Ascending aorta (tissue), 2 donors: ENCODE measurements around the gene SCD5. TPM values are rescaled to one million over a fixed set of nuclear protein-coding genes. Genes with fewer than 3 reads are reported as not detected.
A peak's percentile ranks its signal among the peaks of the same experiment; 100 is the strongest.

ENCODE experiments used
- DNase-seq, 2 donors: peaks; one replicate each; pipeline ENCODE4 v3.0.0-alpha.2; 2019; ENCODE audit warnings: low spot score in 2 of 2
- H3K27ac ChIP-seq, 2 donors: fragments of 200-600 bp; sonication (generic); one replicate each; pipeline ENCODE4 v1.5.1; 2016 to 2017; ENCODE audit warnings: mild to moderate bottlenecking in 1 of 2
- H3K27me3 ChIP-seq: fragments of 200-600 bp; sonication (generic); one replicate; pipeline ENCODE4 v1.5.1; 2017
- H3K36me3 ChIP-seq, 2 donors: fragments of 200-600 bp; sonication (generic); one replicate each; pipeline ENCODE4 v1.5.1; 2016
- H3K4me1 ChIP-seq, 2 donors: fragments of 200-600 bp; sonication (generic); one replicate each; pipeline ENCODE4 v1.5.1; 2016 to 2017; ENCODE audit warnings: mild to moderate bottlenecking in 1 of 2
- H3K4me3 ChIP-seq, 2 donors: fragments of 200-600 bp; sonication (generic); one replicate each; pipeline ENCODE4 v1.5.1; 2016 to 2017; ENCODE audit warnings: mild to moderate bottlenecking in 1 of 2
- H3K9me3 ChIP-seq, 2 donors: fragments of 200-600 bp; sonication (generic); one replicate each; pipeline ENCODE4 v1.5.1; 2016
- CTCF ChIP-seq, 3 experiments: fragments of 200-600 bp in 2 of 3; fragments of 450-650 bp in 1 of 3; sonication (generic) in 2 of 3; IDR thresholded peaks; one replicate each; pipeline ENCODE4 v1.5.1; 2016 to 2019; ENCODE audit warnings: antibody characterized with exemption in 3 of 3, mild to moderate bottlenecking in 1 of 3, moderate library complexity in 1 of 3
- intact Hi-C: fragments of 100-400 bp; cut with DNase I; formaldehyde crosslinking; loops from one replicate; pipeline ENCODE4 v1.15.1; 2023
- total RNA-seq: library from RNA; depleted of rRNA; stranded (reverse); fragments of >200 nt; gene quantifications from one replicate; pipeline ENCODE4 v1.1.0, GENCODE V29; 2016

The SCD5 gene
- total RNA-seq, 1 donor from 2014 or later: 28.0 TPM

- Histone ChIP-seq H3K4me1 (no peaks in the 10 kb centered on the region), H3K9me3 (no peaks in the 10 kb centered on the region), H3K27ac (no peak overlapping the region), H3K27me3 (no peaks in the 10 kb centered on the region), H3K4me3 (no peak overlapping the region), H3K36me3 (no peaks in the 10 kb centered on the region)
- intact Hi-C loops: no loop called here
- TF ChIP-seq CTCF (IDR thresholded peaks at IDR 0.05): no peak
- DNase-seq: no peak
These were observed 25.5 kb downstream of the SCD5 start for GRCh38 chr4:82773057-82773456.

- intact Hi-C loops: no loop called here
- Histone ChIP-seq H3K36me3 (no peaks in the 10 kb centered on the region), H3K9me3 (peaks cover 0 to 8% of the 10 kb centered on the region in 2 donors), H3K27me3 (no peaks in the 10 kb centered on the region), H3K4me1 (no peaks in the 10 kb centered on the region), H3K4me3 (no peak overlapping the region), H3K27ac (no peak overlapping the region)
- no peak for DNase-seq
- no peak for TF ChIP-seq CTCF (IDR thresholded peaks at IDR 0.05)
These were observed 28.0 kb downstream of the SCD5 start for GRCh38 chr4:82770607-82771006.

- Histone ChIP-seq H3K9me3 (peaks cover 0 to 19% of the 10 kb centered on the region in 2 donors), H3K27ac (no peak overlapping the region), H3K36me3 (no peaks in the 10 kb centered on the region), H3K4me3 (no peak overlapping the region), H3K27me3 (no peaks in the 10 kb centered on the region), H3K4me1 (no peaks in the 10 kb centered on the region)
- no peak for TF ChIP-seq CTCF (IDR thresholded peaks at IDR 0.05)
- DNase-seq: no peak
- intact Hi-C loops: no loop called here
These were observed 33.5 kb downstream of the SCD5 start for GRCh38 chr4:82765134-82765533.

- peaks cover 0 to 18% of the 10 kb centered on the region in 2 donors for H3K9me3 ChIP-seq
- no peak for TF ChIP-seq CTCF (IDR thresholded peaks at IDR 0.05)
- H3K4me3 ChIP-seq: no peak overlapping the region
- H3K4me1 ChIP-seq: no peaks in the 10 kb centered on the region
- no peak overlapping the region for H3K27ac ChIP-seq
- intact Hi-C loops: no loop called here
- peak in 1 of 2 donors; percentile 4 for DNase-seq
- H3K36me3 ChIP-seq: no peaks in the 10 kb centered on the region
- no peaks in the 10 kb centered on the region for H3K27me3 ChIP-seq
These were observed 37.4 kb downstream of the SCD5 start for GRCh38 chr4:82761229-82761628.

- TF ChIP-seq CTCF (IDR thresholded peaks at IDR 0.05): no peak
- Histone ChIP-seq H3K9me3 (no peaks in the 10 kb centered on the region), H3K27me3 (no peaks in the 10 kb centered on the region), H3K4me3 (no peak overlapping the region), H3K27ac (no peak overlapping the region), H3K4me1 (peaks cover 5 to 6% of the 10 kb centered on the region in 2 donors), H3K36me3 (no peaks in the 10 kb centered on the region)
- DNase-seq: peak in 1 of 2 donors; percentile 58
- intact Hi-C loops: no loop called here
These were observed 39.6 kb downstream of the SCD5 start for GRCh38 chr4:82758701-82759685.
